Sigmoid colon (tissue), 7 donors: ENCODE data around the gene FOXL2NB. TPM values are rescaled to one million over a fixed set of nuclear protein-coding genes. Genes with fewer than 3 reads are reported as not detected.

Source experiments
- DNase-seq: peaks from one replicate; pipeline ENCODE4 v3.0.0-alpha.2; 2019
- H3K27ac ChIP-seq, 4 donors: fragments of 200-600 bp; sonication (generic); one replicate each; pipeline ENCODE4 v1.5.1; 2016 to 2019; ENCODE audit warnings: mild to moderate bottlenecking in 1 of 4
- H3K27me3 ChIP-seq, 3 donors: fragments of 200-600 bp; sonication (generic); one replicate each; pipeline ENCODE4 v1.5.1; 2019; ENCODE audit warnings: mild to moderate bottlenecking in 1 of 3
- H3K36me3 ChIP-seq, 4 donors: fragments of 200-600 bp; sonication (generic); one replicate each; pipeline ENCODE4 v1.5.1; 2016 to 2019
- H3K4me1 ChIP-seq, 4 donors: fragments of 200-600 bp; sonication (generic); one replicate each; pipeline ENCODE4 v1.5.1; 2017 to 2019
- H3K4me3 ChIP-seq, 4 donors: fragments of 200-600 bp; sonication (generic); one replicate each; pipeline ENCODE4 v1.5.1; 2017 to 2019; ENCODE audit warnings: mild to moderate bottlenecking in 2 of 4, moderate library complexity in 1 of 4
- H3K9me3 ChIP-seq, 4 donors: fragments of 200-600 bp in 3 of 4; sonication (generic) in 3 of 4; one replicate each; pipeline versions ENCODE4 v1.5.1 to v1.6.1; 2013 to 2019
- CTCF ChIP-seq, 4 experiments: fragments of 450-650 bp in 3 of 4; fragments of 200-600 bp in 1 of 4; IDR thresholded peaks; one replicate each; pipeline ENCODE4 v1.5.1; 2016 to 2019; ENCODE audit warnings: antibody characterized with exemption in 4 of 4, mild to moderate bottlenecking in 3 of 4, moderate library complexity in 2 of 4
- EP300 ChIP-seq, 4 donors: sonication (generic); formaldehyde crosslinking; IDR thresholded peaks; one replicate each; pipeline ENCODE4 v1.6.1; 2017; ENCODE audit warnings: antibody characterized with exemption in 4 of 4
- POLR2A ChIP-seq, 2 donors: fragments of 450-650 bp; IDR thresholded peaks; one replicate each; pipeline ENCODE4 v1.6.1; 2016; ENCODE audit warnings: antibody characterized with exemption in 2 of 2, mild to moderate bottlenecking in 2 of 2, moderate library complexity in 2 of 2
- POLR2AphosphoS5 ChIP-seq, 4 donors: sonication (generic); formaldehyde crosslinking; IDR thresholded peaks; one replicate each; pipeline ENCODE4 v1.6.1; 2017; ENCODE audit warnings: antibody characterized with exemption in 4 of 4
- WGBS, 2 donors: extraction: QIAGEN DNeasy Blood & Tissue Kit; methylation state at CpG; one replicate each; pipeline ENCODE4 v1.1.7; 2013; 5-methylcytosine and 5-hydroxymethylcytosine counted together
- intact Hi-C: fragments of 100-400 bp; cut with DNase I; formaldehyde crosslinking; loops from one replicate; pipeline ENCODE4 v1.15.1; 2023
- polyA plus RNA-seq, 3 donors: library from polyadenylated mRNA; stranded (reverse); fragments of 200-250 nt; gene quantifications; one replicate each; pipeline ENCODE4 v1.2.3, GENCODE V29; 2013
- total RNA-seq, 4 donors: library from RNA; depleted of rRNA; stranded (reverse); fragments of >200 nt; gene quantifications; one replicate each; pipeline ENCODE4 v1.1.0, GENCODE V29; 2016
- donor health status: healthy with polysubstance abuse.
- donor health status: Bipolar disorder and iron deficiency.
- donor health status: healthy.

FOXL2NB gene
- total and polyA plus RNA-seq, 7 donors = under 0.01 TPM; not detected in 6

- Histone ChIP-seq H3K4me3 (peak overlapping the region in 1 of 4 donors; percentile 45), H3K4me1 (peaks cover 2 to 33% (median 31%) of the 10 kb centered on the region in 4 donors), H3K27ac (no peak overlapping the region), H3K36me3 (no peaks in the 10 kb centered on the region), H3K27me3 (peaks cover 51 to 100% (median 89%) of the 10 kb centered on the region in 3 donors), H3K9me3 (no peaks in the 10 kb centered on the region)
- no peak for DNase-seq
- 85 to 92% methylated on average over 8 of the region's 8 CpGs for WGBS, 2 donors
- intact Hi-C loops = no loop called here
- TF ChIP-seq CTCF (IDR thresholded peaks at IDR 0.05) = no peak
- TF ChIP-seq POLR2A (IDR thresholded peaks at IDR 0.05) = no peak
- no peak for TF ChIP-seq EP300 (IDR thresholded peaks at IDR 0.05)
Observed at GRCh38 chr3:138950701-138951100, 3.7 kb downstream of the FOXL2NB start.

GRCh38 chr3:138960417-138960852 is 13.4 kb downstream of the FOXL2NB start:
- intact Hi-C loops = no loop called here

DNA sequence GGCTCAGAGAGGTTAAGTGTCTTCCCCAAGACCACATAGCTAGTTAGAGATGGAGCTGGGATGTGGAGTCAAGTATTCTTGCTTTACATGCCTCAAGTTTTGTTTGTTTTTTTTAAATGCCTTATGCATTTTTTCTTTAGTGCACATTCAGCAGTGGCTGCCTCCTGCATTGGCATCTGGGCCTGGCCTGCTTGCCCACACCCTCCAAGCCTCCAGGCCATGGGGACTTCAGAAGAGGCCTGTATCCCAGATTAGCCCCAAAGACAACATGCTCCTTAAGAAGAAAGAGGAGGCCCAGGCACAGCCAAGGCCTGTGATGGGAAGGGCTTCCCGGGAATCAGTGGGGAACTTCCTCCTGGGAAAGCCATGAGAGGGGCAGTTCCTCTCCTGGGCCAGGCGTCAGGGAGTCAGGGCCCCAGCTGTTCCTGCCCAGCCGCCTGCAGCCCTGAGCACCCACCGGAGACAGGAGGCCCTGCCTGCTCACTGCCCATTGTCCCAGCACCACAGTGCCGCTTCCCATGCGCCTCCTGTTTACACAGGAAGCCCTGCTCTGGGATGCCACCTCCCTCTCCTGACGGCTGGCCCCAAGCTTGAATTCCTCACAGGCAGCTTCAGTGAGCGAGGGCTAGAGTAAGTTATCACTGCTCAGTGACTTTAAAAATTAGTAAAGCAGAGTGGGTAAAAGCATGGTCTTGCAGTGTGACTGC is 16.0 kb downstream of the FOXL2NB start:
- peaks cover 15 to 45% (median 21%) of the 10 kb centered on the region in 3 donors for H3K27me3 ChIP-seq
- peaks cover 0 to 6% (median 3%) of the 10 kb centered on the region in 4 donors for H3K4me1 ChIP-seq
- intact Hi-C loops = no loop called here
- DNase-seq = no peak
- peaks cover 0 to 15% (median under 1%) of the 10 kb centered on the region in 4 donors for H3K9me3 ChIP-seq
- H3K27ac ChIP-seq = no peak overlapping the region
- TF ChIP-seq POLR2AphosphoS5 (IDR thresholded peaks at IDR 0.05) = no peak
- TF ChIP-seq CTCF (IDR thresholded peaks at IDR 0.05) = no peak
- TF ChIP-seq EP300 (IDR thresholded peaks at IDR 0.05) = no peak
- TF ChIP-seq POLR2A (IDR thresholded peaks at IDR 0.05) = no peak
- 78 to 83% methylated on average over 8 of the region's 8 CpGs for WGBS, 2 donors
- no peak overlapping the region for H3K4me3 ChIP-seq
- no peaks in the 10 kb centered on the region for H3K36me3 ChIP-seq

More at GRCh38 chr3:138960417-138960852, 13.4 kb downstream of the FOXL2NB start:
- WGBS, 2 donors = 3 to 20% methylated on average over 36 of the region's 36 CpGs
- no peak for DNase-seq
- Histone ChIP-seq H3K4me1 (peaks cover 0 to 6% (median 3%) of the 10 kb centered on the region in 4 donors), H3K27me3 (peaks cover 15 to 68% (median 26%) of the 10 kb centered on the region in 3 donors), H3K36me3 (no peaks in the 10 kb centered on the region), H3K4me3 (no peak overlapping the region), H3K9me3 (peaks cover 0 to 10% (median under 1%) of the 10 kb centered on the region in 4 donors), H3K27ac (no peak overlapping the region)
- TF ChIP-seq EP300 (IDR thresholded peaks at IDR 0.05) = no peak
- TF ChIP-seq CTCF (IDR thresholded peaks at IDR 0.05) = no peak
- TF ChIP-seq POLR2AphosphoS5 (IDR thresholded peaks at IDR 0.05) = no peak
- TF ChIP-seq POLR2A (IDR thresholded peaks at IDR 0.05) = no peak

DNA sequence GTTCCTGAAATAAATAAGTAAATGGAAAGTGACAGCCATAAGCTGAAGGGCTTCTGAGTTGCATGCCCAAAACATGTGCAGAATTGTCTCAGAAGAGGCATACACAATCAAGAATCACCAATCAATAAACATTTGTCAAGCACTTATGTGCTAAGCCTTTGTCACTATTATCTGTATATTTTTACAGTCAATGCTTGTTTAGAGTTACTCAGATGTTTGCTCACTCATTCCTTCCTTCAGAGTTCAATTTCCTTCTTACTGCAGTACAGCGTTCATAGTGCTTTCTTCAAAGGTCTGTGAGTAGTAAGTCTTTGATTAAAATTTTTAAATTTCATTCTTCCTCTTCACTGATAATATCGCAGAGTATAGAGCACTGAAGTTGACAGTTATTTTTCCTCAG is 17.2 kb downstream of the FOXL2NB start:
- H3K36me3 ChIP-seq = no peaks in the 10 kb centered on the region
- no peak overlapping the region for H3K4me3 ChIP-seq
- H3K9me3 ChIP-seq = peaks cover 0 to 15% (median under 1%) of the 10 kb centered on the region in 4 donors
- no peak overlapping the region for H3K27ac ChIP-seq
- peaks cover 15 to 35% (median 21%) of the 10 kb centered on the region in 3 donors for H3K27me3 ChIP-seq
- peaks cover 0 to 6% (median 3%) of the 10 kb centered on the region in 4 donors for H3K4me1 ChIP-seq
- intact Hi-C loops = no loop called here
- DNase-seq = no peak
- 71 to 88% methylated on average over 2 of the region's 2 CpGs for WGBS, 2 donors
- TF ChIP-seq POLR2A (IDR thresholded peaks at IDR 0.05) (no peak), POLR2AphosphoS5 (IDR thresholded peaks at IDR 0.05) (no peak), EP300 (IDR thresholded peaks at IDR 0.05) (no peak), CTCF (IDR thresholded peaks at IDR 0.05) (no peak)
